Kidney (tissue), 14 donors: ENCODE data around the gene PITPNC1. TPM values are rescaled to one million over a fixed set of nuclear protein-coding genes. Genes with fewer than 3 reads are reported as not detected.

ENCODE experiments used
- DNase-seq, 5 donors: peaks; one replicate each; pipeline ENCODE4 v3.0.0-alpha.2; 2013 to 2020
- FAIRE-seq: peaks from 2 replicates; lab custom pipeline; 2012; peaks lifted over from hg19 to GRCh38; lab: Jason Lieb, UNC
- H3K27ac ChIP-seq, 2 donors: one replicate each; pipeline ENCODE4 v1.7.0; 2013; ENCODE audit warnings: low read depth in 2 of 2, low read length in 2 of 2, inconsistent platforms in 1 of 2
- H3K27me3 ChIP-seq: one replicate; pipeline ENCODE4 v1.7.1; 2013; ENCODE audit warnings: low read length, inconsistent platforms; ENCODE audit not compliant: control insufficient read depth, insufficient read depth
- H3K36me3 ChIP-seq, 3 donors: one replicate each; pipeline versions ENCODE4 v1.7.0 to v1.7.1; 2013; ENCODE audit warnings: low read length in 3 of 3, control low read depth in 1 of 3, inconsistent platforms in 1 of 3; ENCODE audit not compliant: insufficient read depth in 3 of 3, control insufficient read depth in 2 of 3
- H3K4me1 ChIP-seq, 3 donors: one replicate each; pipeline versions ENCODE4 v1.7.0 to v1.7.1; 2013; ENCODE audit warnings: low read length in 3 of 3, inconsistent platforms in 1 of 3, low read depth in 1 of 3; ENCODE audit not compliant: control insufficient read depth in 2 of 3, insufficient read depth in 2 of 3
- H3K4me3 ChIP-seq, 3 donors: one replicate each; pipeline versions ENCODE4 v1.7.0 to v1.8.1; 2013; ENCODE audit warnings: low read length in 3 of 3, control low read depth in 1 of 3, inconsistent platforms in 1 of 3
- H3K9ac ChIP-seq, 3 donors: one replicate each; pipeline versions ENCODE4 v1.7.0 to v1.7.1; 2013; ENCODE audit warnings: low read length in 3 of 3, control low read depth in 1 of 3, inconsistent platforms in 1 of 3
- H3K9me3 ChIP-seq, 3 donors: one replicate each; pipeline versions ENCODE4 v1.7.0 to v1.7.1; 2013; ENCODE audit warnings: low read length in 3 of 3, control low read depth in 1 of 3, inconsistent platforms in 1 of 3; ENCODE audit not compliant: control insufficient read depth in 2 of 3, insufficient read depth in 1 of 3
- CTCF ChIP-seq: IDR thresholded peaks from 3 replicates; pipeline ENCODE4 v1.5.1; 2012; ENCODE audit warnings: mild to moderate bottlenecking, moderate library complexity, borderline replicate concordance; ENCODE audit not compliant: insufficient read depth; ENCODE audit errors: extremely low read depth
- intact Hi-C: fragments of 100-400 bp; cut with DNase I; formaldehyde crosslinking; loops from one replicate; pipeline ENCODE4 v1.11.1; 2022
- polyA plus RNA-seq: library from polyadenylated mRNA; stranded (reverse); fragments of 350-450 nt; fragmentation: Illumina TruSeq; extraction: RNeasy Lipid Tissue Mini Kit (QIAGEN cat#74804); gene quantifications from one replicate; pipeline ENCODE4 v1.2.3, GENCODE V29; 2014; ENCODE audit warnings: low read depth, low replicate concordance; ENCODE audit not compliant: insufficient read depth
- total RNA-seq: library from RNA; stranded (reverse); fragmentation: NEBNext Ultra II Directional; extraction: Animal tissue kit (Norgen Biotek cat#: 25700); gene quantifications from one replicate; pipeline ENCODE4 v1.2.1, GENCODE V29; 2021
- donor health status: control.
- donor health status: control.
- donor health status: control.
- donor health status: control.
- donor health status: control.
- donor health status: DM: yes; HTN: yes; CAD: no.
- donor health status: Normal renal cell carcinoma (clear cell type).

PITPNC1 gene
- total and polyA plus RNA-seq, 2 donors from 2014 or later = 14.2 to 41.3 TPM

- DNase-seq (no peak), FAIRE-seq (no peak)
- Histone ChIP-seq H3K36me3 (peaks cover 13 to 49% (median 28%) of the 10 kb centered on the region in 3 donors), H3K4me3 (no peak overlapping the region), H3K4me1 (no peaks in the 10 kb centered on the region), H3K27me3 (no peaks in the 10 kb centered on the region), H3K27ac (no peak overlapping the region), H3K9ac (no peak overlapping the region), H3K9me3 (no peaks in the 10 kb centered on the region)
- TF ChIP-seq CTCF = no peak
- intact Hi-C loops = no loop called here
Measured at GRCh38 chr17:67347826-67348225, 29.3 kb upstream of the PITPNC1 start.

- FAIRE-seq = no peak
- no peak overlapping the region for H3K27ac ChIP-seq
- peaks cover 11 to 47% (median 20%) of the 10 kb centered on the region in 3 donors for H3K36me3 ChIP-seq
- no peaks in the 10 kb centered on the region for H3K4me1 ChIP-seq
- H3K9ac ChIP-seq = no peak overlapping the region
- H3K4me3 ChIP-seq = no peak overlapping the region
- no peaks in the 10 kb centered on the region for H3K27me3 ChIP-seq
- H3K9me3 ChIP-seq = no peaks in the 10 kb centered on the region
- no peak for TF ChIP-seq CTCF
- no peak for DNase-seq
- intact Hi-C loops = no loop called here
Measured at GRCh38 chr17:67349420-67349819, 27.7 kb upstream of the PITPNC1 start.

- no peak for DNase-seq
- peaks cover 6 to 44% (median 8%) of the 10 kb centered on the region in 3 donors for H3K36me3 ChIP-seq
Measured at GRCh38 chr17:67353161-67353560, 23.9 kb upstream of the PITPNC1 start.

More at GRCh38 chr17:67353161-67353560, 23.9 kb upstream of the PITPNC1 start:
- Histone ChIP-seq H3K4me1 (no peaks in the 10 kb centered on the region), H3K4me3 (no peak overlapping the region), H3K9me3 (no peaks in the 10 kb centered on the region), H3K27ac (no peak overlapping the region), H3K9ac (no peak overlapping the region), H3K27me3 (no peaks in the 10 kb centered on the region)
- intact Hi-C loops = no loop called here
- FAIRE-seq = no peak
- TF ChIP-seq CTCF = no peak
